ENCODE data around the gene AJUBA.
A peak's percentile ranks its signal among the peaks of the same experiment; 100 is the strongest.

AJUBA gene

DNA sequence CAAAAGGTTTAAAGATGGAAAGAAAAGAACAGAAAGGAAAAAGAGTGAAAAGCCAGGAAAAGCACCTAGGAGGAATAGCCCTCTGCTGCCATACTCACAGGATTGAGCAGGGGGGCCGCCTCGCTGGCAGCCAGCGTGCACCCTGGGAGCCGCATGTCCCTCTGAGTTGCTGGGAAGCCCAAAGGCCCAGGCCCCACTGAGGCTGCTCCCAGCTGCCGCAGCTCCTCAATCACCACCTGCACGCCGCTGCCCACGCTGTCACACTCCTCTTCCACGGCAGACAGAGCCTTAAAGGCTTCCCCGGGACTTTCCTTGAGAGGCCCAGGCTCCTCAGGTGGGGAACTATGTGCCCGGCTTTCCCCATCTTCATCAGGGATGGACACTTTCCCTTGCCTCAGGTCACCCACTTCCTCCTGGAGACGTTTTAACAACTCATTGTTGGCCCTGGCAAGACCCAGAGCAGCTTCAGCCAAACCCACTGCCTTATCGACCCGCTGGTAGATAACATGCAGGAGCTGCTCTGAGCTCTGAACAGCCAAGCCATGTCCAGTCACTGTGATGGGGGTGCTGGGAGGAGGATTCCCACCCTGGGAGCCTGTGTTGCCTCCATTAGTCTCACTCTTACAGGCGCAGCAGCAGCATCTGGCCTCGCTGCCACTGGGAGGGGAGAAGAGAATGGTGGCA, 16.1 kb upstream of the AJUBA start:
- DNase-seq (ENCODE audit: low spot score), result no peak
- TF ChIP-seq, protein P1, sequence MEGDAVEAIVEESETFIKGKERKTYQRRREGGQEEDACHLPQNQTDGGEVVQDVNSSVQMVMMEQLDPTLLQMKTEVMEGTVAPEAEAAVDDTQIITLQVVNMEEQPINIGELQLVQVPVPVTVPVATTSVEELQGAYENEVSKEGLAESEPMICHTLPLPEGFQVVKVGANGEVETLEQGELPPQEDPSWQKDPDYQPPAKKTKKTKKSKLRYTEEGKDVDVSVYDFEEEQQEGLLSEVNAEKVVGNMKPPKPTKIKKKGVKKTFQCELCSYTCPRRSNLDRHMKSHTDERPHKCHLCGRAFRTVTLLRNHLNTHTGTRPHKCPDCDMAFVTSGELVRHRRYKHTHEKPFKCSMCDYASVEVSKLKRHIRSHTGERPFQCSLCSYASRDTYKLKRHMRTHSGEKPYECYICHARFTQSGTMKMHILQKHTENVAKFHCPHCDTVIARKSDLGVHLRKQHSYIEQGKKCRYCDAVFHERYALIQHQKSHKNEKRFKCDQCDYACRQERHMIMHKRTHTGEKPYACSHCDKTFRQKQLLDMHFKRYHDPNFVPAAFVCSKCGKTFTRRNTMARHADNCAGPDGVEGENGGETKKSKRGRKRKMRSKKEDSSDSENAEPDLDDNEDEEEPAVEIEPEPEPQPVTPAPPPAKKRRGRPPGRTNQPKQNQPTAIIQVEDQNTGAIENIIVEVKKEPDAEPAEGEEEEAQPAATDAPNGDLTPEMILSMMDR (conservative IDR thresholded peaks at IDR 0.05; ENCODE audit: low read depth), result no peak
- ChIA-PET CTCF (no interaction called here), POLR2A (ENCODE audit: low non-redundant PET) (no interaction called here)
- 0 out of 2 replicates have a peak overlapping the region, but pooled peaks have one; percentile 0 for H3K27ac ChIP-seq

DNA sequence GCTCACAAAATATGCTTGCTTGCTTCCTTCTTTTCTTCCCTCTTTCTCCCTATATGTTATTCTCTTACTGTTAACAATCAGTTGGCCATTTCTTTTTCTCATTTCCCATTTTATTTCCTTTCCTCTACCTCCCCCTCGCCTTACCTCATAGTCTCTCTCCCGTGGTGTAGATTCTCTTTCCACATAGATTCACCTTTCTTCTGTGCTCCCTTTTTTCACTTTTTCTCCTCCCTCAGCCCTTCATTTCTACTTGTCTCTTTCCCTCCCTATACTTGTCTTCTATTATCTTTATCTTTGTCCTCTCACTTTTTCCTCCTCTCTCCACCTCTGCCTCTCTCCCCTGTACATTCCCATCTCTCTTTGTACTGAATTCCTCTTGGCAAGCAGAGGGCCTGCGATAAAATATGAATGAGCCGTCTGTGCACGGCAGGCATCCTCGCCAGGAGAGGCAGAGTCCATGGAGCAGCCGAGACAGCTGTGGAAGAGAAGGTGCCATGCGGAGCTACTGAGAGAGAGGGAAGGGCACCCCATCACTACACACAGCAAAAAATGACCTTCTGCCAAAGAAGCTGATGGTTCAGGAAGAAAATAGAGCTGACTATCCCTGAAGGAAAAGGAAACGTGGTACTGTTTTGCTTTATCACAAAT, 15.4 kb upstream of the AJUBA start:
- ChIA-PET POLR2A (ENCODE audit: low non-redundant PET) (no interaction called here), CTCF (interaction anchor here (3.7 kb wide), 1 partner anchor 12 kb away, joined by 30 read pairs; no protein-coding TSS in a partner anchor)
- H3K27ac ChIP-seq, result no peak overlapping the region
- no peak for DNase-seq (ENCODE audit: low spot score)
- TF ChIP-seq, protein P1 (conservative IDR thresholded peaks at IDR 0.05; ENCODE audit: low read depth), result no peak

DNA sequence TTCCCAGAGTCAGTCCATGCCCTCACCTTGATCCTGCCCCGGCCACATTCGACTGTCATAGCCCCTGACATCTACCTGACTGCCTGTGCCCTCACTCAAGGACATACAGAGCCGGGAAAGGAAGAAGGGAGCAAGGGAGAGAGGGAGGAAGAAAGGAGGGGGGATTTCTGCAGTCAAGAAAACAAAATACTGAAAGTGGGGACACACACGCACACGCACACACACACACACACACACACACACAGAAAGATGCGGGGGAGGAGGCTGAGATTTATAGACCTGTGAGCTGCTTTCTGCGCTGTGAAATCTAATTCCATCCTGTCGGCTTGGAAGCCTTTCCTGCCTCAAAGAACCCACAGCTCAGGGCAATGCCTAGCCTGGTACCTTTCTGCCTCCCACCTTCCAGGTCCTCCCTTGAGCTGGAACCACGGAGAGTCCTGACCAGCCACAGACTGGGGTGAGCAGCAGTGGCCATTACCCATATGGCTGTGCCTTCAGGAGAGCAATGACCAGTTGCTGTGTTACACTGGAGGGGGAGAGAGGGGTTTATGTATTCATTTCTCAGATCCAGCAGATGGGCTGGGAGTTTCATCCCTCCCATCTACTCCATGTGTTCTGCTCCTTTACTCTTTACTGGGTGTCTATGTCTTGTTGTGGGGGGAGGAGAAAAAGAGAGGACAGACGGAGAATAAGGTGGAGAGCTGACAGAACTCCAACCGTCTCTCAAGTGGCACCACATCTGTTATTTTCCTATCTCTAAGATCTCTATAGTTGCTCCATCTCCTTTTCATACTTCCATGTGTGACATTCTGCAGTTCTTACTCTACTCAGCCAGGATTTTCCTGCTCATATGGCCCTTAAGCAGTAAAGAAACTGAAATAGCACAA, 14.7 kb upstream of the AJUBA start:
- ChIA-PET CTCF (interaction anchor here (2.0 to 3.7 kb wide), 2 partner anchors 11 to 72 kb away, joined by 9 to 30 read pairs; no protein-coding TSS in a partner anchor), POLR2A (ENCODE audit: low non-redundant PET) (no interaction called here)
- TF ChIP-seq, protein P1 (conservative IDR thresholded peaks at IDR 0.05; ENCODE audit: low read depth), result no peak
- DNase-seq (ENCODE audit: low spot score), result no peak
- peak overlapping the region; percentile 10; the same call in 1 of the 2 replicates for H3K27ac ChIP-seq

DNA sequence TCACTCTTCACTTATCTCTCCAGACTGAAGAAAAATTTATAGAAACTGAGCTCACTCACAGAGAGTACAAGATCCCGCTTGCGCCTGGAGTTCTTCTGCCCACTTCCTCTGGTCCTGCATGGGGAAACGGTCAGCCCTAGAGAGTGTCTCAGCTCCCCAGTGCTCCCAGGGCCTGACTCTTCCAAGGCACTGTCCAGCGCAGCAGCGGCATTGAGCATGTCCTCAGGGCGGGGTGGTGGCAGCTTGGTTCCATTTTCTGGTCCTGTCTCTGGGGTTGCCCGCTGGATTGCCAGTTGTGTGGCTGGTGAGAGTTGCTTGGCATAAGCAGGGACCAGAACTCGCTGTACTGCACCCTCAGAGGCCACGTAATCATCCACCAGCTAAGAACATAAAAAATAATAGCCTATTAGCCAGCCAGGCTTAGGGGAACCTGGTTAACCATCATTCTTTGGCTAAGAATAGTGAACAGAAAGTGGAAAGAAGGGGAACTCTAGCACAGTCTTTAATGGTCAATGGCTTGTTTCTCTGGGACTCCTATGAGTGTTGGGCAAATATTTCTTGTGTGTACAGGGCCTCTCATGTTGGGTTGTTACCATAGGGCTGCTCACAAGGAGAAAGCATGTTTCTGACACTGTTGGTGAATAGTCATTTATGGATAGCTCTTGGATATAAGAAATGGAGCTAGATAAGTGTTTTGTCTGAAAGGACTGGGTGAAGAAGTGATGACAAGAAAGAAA, 13.7 kb upstream of the AJUBA start:
- POLR2A ChIA-PET (ENCODE audit: low non-redundant PET), result interaction anchor here (1.0 kb wide), 1 partner anchor 10 kb away, joined by 4 read pairs; no protein-coding TSS in a partner anchor
- CTCF ChIA-PET, result interaction anchor here (0.6 to 3.7 kb wide), 4 partner anchors 10 to 406 kb away, joined by 3 to 30 read pairs (median 6); no protein-coding TSS in a partner anchor
- TF ChIP-seq, protein P1 (conservative IDR thresholded peaks at IDR 0.05; ENCODE audit: low read depth), result no peak

DNA sequence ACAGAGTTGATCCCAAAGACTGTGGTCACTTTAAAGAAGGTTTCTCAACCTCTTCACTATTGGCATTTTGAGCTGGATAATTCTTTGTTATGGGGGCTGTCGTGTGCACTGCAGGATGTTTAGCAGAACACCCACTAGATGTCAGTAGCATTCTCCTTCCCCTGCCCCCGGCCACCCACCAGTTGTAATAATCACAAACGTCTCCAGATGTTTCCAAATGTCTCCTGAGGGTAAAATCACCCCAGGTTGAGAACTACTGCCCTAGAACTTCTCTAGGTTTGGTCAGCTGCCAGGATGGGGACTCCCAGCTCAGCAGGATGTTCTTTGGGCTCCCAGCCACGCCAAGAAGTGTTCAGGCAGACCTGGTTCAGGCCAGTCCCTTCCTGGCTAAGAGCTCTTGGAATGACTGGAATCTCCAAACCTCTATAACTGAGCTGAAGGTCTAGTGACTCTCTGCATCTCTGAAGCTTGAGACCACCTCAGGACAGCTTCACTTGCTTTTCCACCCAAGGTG, 12.5 kb upstream of the AJUBA start:
- no peak for DNase-seq (ENCODE audit: low spot score)
- peak overlapping the region; percentile 82 for H3K27ac ChIP-seq
- ChIA-PET POLR2A (ENCODE audit: low non-redundant PET) (interaction anchor here (1.0 kb wide), 1 partner anchor 11 kb away, joined by 4 read pairs; no protein-coding TSS in a partner anchor), CTCF (interaction anchor here (0.6 to 3.7 kb wide), 8 partner anchors 9 to 114 kb away, joined by 3 to 30 read pairs (median 8); partner anchors contain the start of gene CDH24)
- TF ChIP-seq, protein P1 (conservative IDR thresholded peaks at IDR 0.05; ENCODE audit: low read depth), result peak; percentile 76

More for the DNA sequence above, 13.7 kb upstream of the AJUBA start:
- DNase-seq (ENCODE audit: low spot score), result no peak
- peak overlapping the region; percentile 82 for H3K27ac ChIP-seq
